Measurements from ENCODE around the gene CFAP90. TPM values are rescaled to one million over a fixed set of nuclear protein-coding genes. Genes with fewer than 3 reads are reported as not detected.

The CFAP90 gene
- total and polyA plus RNA-seq, 2 donors (not counting 3 experiments of a cell fraction or from before 2014, with no cell fraction given): 0.07 TPM; not detected in 1

GRCh38 chr5:7886849-7887475 is 36.0 kb upstream of the CFAP90 start:
- POLR2A ChIA-PET: interaction anchor here (1.1 kb wide), 1 partner anchor 18 kb away, joined by 3 read pairs; the partner anchor contains the start of genes FASTKD3 and MTRR
- Histone ChIP-seq H3K36me3 (ENCODE audit: control insufficient read depth in 2 of 2, extremely low read depth in 1 of 2, insufficient read depth in 2 of 2, low read length in 2 of 2) (peaks cover 15 to 24% of the 10 kb centered on the region in 2 experiments), H3K79me2 (ENCODE audit: control insufficient read depth, insufficient read depth, low read length) (no peaks in the 10 kb centered on the region), H3K9me1 (replicated peaks; ENCODE audit: control insufficient read depth, extremely low read depth, insufficient read depth, low read length) (no peaks in the 10 kb centered on the region), H3K9ac (replicated peaks; ENCODE audit: extremely low read depth, insufficient read depth, low read length) (no peak overlapping the region), H2AFZ (ENCODE audit: low read depth, low read length) (no peak overlapping the region), H3K9me3 (replicated peaks; ENCODE audit: control insufficient read depth, insufficient read depth, low read length) (no peaks in the 10 kb centered on the region), H3K27ac (ENCODE audit: insufficient read depth, low read depth, low read length) (no peak overlapping the region), H3K4me2 (ENCODE audit: insufficient read depth, low read length) (no peak overlapping the region), H4K20me1 (replicated peaks; ENCODE audit: control insufficient read depth, extremely low read depth, insufficient read depth, low read length) (no peaks in the 10 kb centered on the region), H3K27me3 (ENCODE audit: control insufficient read depth in 2 of 2, insufficient read depth in 2 of 2, low read length in 2 of 2) (no peaks in the 10 kb centered on the region), H3K4me1 (ENCODE audit: control insufficient read depth, extremely low read depth, insufficient read depth, low read length) (no peaks in the 10 kb centered on the region), H3K4me3 (replicated peaks in 1 of 3; ENCODE audit: insufficient read depth in 1 of 3, low read depth in 1 of 3, low read length in 3 of 3) (no peak overlapping the region)
- TF ChIP-seq CTCF (IDR thresholded peaks at IDR 0.05; ENCODE audit: extremely low read depth in 1 of 2, insufficient read depth in 1 of 2, low read depth in 1 of 2, low read length in 2 of 2) (peak; percentile 21 to 28), GATA2 (IDR thresholded peaks at IDR 0.05; ENCODE audit: insufficient read depth, insufficient read length, low read depth, low read length) (no peak), MYC (IDR thresholded peaks at IDR 0.05; ENCODE audit: low read depth, low read length) (no peak)
- dilution Hi-C loops (cut with MboI; ENCODE audit: extremely low pct_ligation_motif_present, low sequenced_read_pairs): no loop called here
- CTCF ChIA-PET: interaction anchor here (1.0 to 2.4 kb wide), 20 partner anchors 9 to 1322 kb away, joined by 3 to 21 read pairs (median 6); partner anchors contain the start of genes FASTKD3 and MTRR
- no TSS peak for BruUV-seq (replicated peaks)
- intact Hi-C loops (cut with micrococcal nuclease): loop anchor here (2.0 kb wide), 1 partner anchor 1320 kb away; no protein-coding TSS in a partner anchor
- FAIRE-seq (peak; percentile 57), DNase-seq (ENCODE audit: low read depth, low spot score) (peak; percentile 44)

Data from endothelial cell of umbilical vein (primary cell).